GM23338 (cell line): ENCODE results near the gene PALM. TPM values are rescaled to one million over a fixed set of nuclear protein-coding genes. Genes with fewer than 3 reads are reported as not detected.

ENCODE experiments used
- ATAC-seq: fragments of 200-7000 bp; cut with Tn5 transposase; 3 replicates; pipeline ENCODE4 v1.9.1; 2020
- DNase-seq: peaks from one replicate; pipeline ENCODE4 v3.0.0-alpha.2; 2015; ENCODE audit warnings: low spot score
- H2AFZ ChIP-seq: fragments of 200-600 bp; sonication (generic); 2 replicates; pipeline ENCODE4 v1.8.0; 2016; ENCODE audit warnings: antibody characterized with exemption, mild to moderate bottlenecking, moderate library complexity
- H3F3A ChIP-seq: fragments of 200-600 bp; sonication (generic); replicated peaks from 2 replicates; pipeline ENCODE4 v1.8.0; 2017; ENCODE audit warnings: antibody characterized with exemption, mixed run types, low read depth
- H3K27ac ChIP-seq: fragments of 200-600 bp; sonication (generic); 2 replicates; pipeline ENCODE4 v1.6.1; 2016; ENCODE audit warnings: low read depth
- H3K27me3 ChIP-seq: fragments of 200-600 bp; sonication (generic); 2 replicates; pipeline ENCODE4 v1.8.0; 2016; ENCODE audit warnings: mild to moderate bottlenecking, mixed run types, moderate library complexity; ENCODE audit not compliant: insufficient read depth
- H3K36me3 ChIP-seq: fragments of 200-600 bp; sonication (generic); 2 replicates; pipeline ENCODE4 v1.8.0; 2016; ENCODE audit warnings: mild to moderate bottlenecking; ENCODE audit not compliant: insufficient read depth
- H3K4me1 ChIP-seq: fragments of 200-600 bp; sonication (generic); 2 replicates; pipeline ENCODE4 v1.8.0; 2016; ENCODE audit warnings: mild to moderate bottlenecking, moderate library complexity; ENCODE audit not compliant: insufficient read depth
- H3K4me2 ChIP-seq: fragments of 200-600 bp; sonication (generic); 2 replicates; pipeline ENCODE4 v1.7.1; 2017; ENCODE audit warnings: mixed run types
- H3K4me3 ChIP-seq: fragments of 200-600 bp; sonication (generic); 2 replicates; pipeline ENCODE4 v1.6.1; 2016; ENCODE audit warnings: mixed run types
- H3K79me2 ChIP-seq: fragments of 200-600 bp; sonication (generic); replicated peaks from 2 replicates; pipeline ENCODE4 v1.8.0; 2017; ENCODE audit warnings: mild to moderate bottlenecking; ENCODE audit not compliant: insufficient read depth
- H3K9me2 ChIP-seq: fragments of 200-600 bp; sonication (generic); 2 replicates; pipeline ENCODE4 v1.8.0; 2017; ENCODE audit not compliant: insufficient read depth
- H4K20me1 ChIP-seq: fragments of 200-600 bp; sonication (generic); replicated peaks from 2 replicates; pipeline ENCODE4 v1.8.0; 2017; ENCODE audit warnings: mild to moderate bottlenecking; ENCODE audit not compliant: insufficient read depth
- H3K27ac Mint-ChIP-seq: 2 replicates; pipeline ENCODE4 v1.8.0; 2020; ENCODE audit warnings: inconsistent platforms, mild to moderate bottlenecking, moderate library complexity, mixed read lengths
- H3K27me3 Mint-ChIP-seq: 3 replicates; pipeline ENCODE4 v1.8.0; 2022; ENCODE audit warnings: low read depth, mild to moderate bottlenecking, moderate library complexity, mixed read lengths, inconsistent platforms; ENCODE audit not compliant: insufficient read depth, poor library complexity
- H3K36me3 Mint-ChIP-seq: 3 replicates; pipeline ENCODE4 v1.8.0; 2021; ENCODE audit warnings: low read depth, mild to moderate bottlenecking, inconsistent platforms, moderate library complexity, mixed read lengths
- H3K4me1 Mint-ChIP-seq: 3 replicates; pipeline ENCODE4 v1.8.0; 2020; ENCODE audit warnings: mild to moderate bottlenecking, inconsistent platforms, mixed read lengths
- H3K4me3 Mint-ChIP-seq: 3 replicates; pipeline ENCODE4 v1.8.0; 2021; ENCODE audit warnings: moderate library complexity, mild to moderate bottlenecking, inconsistent platforms, mixed read lengths
- H3K9me3 Mint-ChIP-seq: 3 replicates; pipeline ENCODE4 v1.8.0; 2020; ENCODE audit warnings: moderate library complexity, mild to moderate bottlenecking, inconsistent platforms, mixed read lengths
- CREB1 ChIP-seq: fragments of 250-450 bp; sonication (Bioruptor Pico); IDR thresholded peaks from 2 replicates; pipeline ENCODE4 v1.5.0; 2020; ENCODE audit warnings: low read depth, mild to moderate bottlenecking, moderate library complexity
- NANOG ChIP-seq: IDR thresholded peaks from 2 replicates; pipeline ENCODE4 v1.6.1; 2016; ENCODE audit warnings: antibody characterized with exemption, borderline replicate concordance
- POLR2AphosphoS5 ChIP-seq: IDR thresholded peaks from 2 replicates; pipeline ENCODE4 v1.6.1; 2016; ENCODE audit warnings: antibody characterized with exemption, low read depth
- ZNF331 ChIP-seq: fragments of 250-450 bp; sonication (Bioruptor Pico); IDR thresholded peaks from 2 replicates; pipeline ENCODE4 v1.5.0; 2020; ENCODE audit warnings: low read depth, mild to moderate bottlenecking, moderate library complexity
- polyA plus RNA-seq: library from polyadenylated mRNA; unstranded; fragments of >200 nt; fragmentation: Nextera tagmentation; extraction: Ambion mirVana; gene quantifications from 2 replicates; pipeline ENCODE4 v1.2.1, GENCODE V29; 2016
- total RNA-seq: library from RNA; depleted of rRNA; stranded (reverse); fragments of >200 nt; shearing (Covaris generic); gene quantifications from 2 replicates; pipeline ENCODE4 v1.2.3, GENCODE V29; 2014
- TF ChIP-seq, protein P1 (sequence below), 2 experiments: fragments of 200-600 bp in 1 of 2; sonication (generic) in 1 of 2; conservative IDR thresholded peaks; 2 replicates each; pipeline versions ENCODE4 v1.5.1 to v1.6.1; 2016 to 2017; ENCODE audit warnings: antibody characterized with exemption in 2 of 2, low read depth in 2 of 2, mild to moderate bottlenecking in 2 of 2, moderate library complexity in 1 of 2
- TF ChIP-seq, protein P2 (sequence below): IDR thresholded peaks from 2 replicates; pipeline ENCODE4 v1.6.1; 2016; ENCODE audit warnings: antibody characterized with exemption

The PALM gene
- total and polyA plus RNA-seq, 2 experiments from 2014 or later, result 3.8 to 26.1 TPM

DNA sequence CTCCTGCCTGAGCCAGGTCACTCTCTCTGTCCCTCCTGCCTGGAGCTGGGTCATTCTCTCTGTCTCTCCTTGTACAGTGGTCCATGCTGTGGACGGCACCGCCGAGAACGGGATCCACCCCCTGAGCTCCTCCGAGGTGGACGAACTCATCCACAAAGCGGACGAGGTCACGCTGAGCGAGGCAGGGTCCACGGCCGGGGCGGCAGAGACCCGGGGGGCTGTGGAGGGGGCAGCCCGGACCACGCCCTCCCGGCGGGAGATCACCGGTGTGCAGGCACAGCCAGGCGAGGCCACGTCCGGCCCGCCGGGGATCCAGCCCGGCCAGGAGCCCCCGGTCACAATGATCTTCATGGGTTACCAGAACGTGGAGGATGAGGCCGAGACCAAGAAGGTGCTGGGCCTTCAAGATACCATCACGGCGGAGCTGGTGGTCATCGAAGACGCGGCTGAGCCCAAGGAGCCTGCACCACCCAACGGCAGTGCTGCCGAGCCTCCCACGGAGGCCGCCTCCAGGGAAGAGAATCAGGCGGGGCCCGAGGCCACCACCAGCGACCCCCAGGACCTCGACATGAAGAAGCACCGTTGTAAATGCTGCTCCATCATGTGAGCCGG lies 37.6 kb downstream of the PALM start:
- no peak overlapping the region for H3K4me3 ChIP-seq
- Mint-ChIP-seq H3K4me3 (no peak overlapping the region), H3K4me1 (no peaks in the 10 kb centered on the region), H3K9me3 (peaks cover 26% of the 10 kb centered on the region; the same call in 2 of the 3 replicates), H3K27me3 (peaks cover 8% of the 10 kb centered on the region), H3K27ac (no peak overlapping the region), H3K36me3 (no peaks in the 10 kb centered on the region; the same call in 1 of the 3 replicates)
- ATAC-seq (no peak), DNase-seq (no peak)
- H3K36me3 ChIP-seq, result no peaks in the 10 kb centered on the region
- H3F3A ChIP-seq, result 0 out of 2 replicates have a peak, but pooled peaks cover 3% of the 10 kb centered on the region
- no peaks in the 10 kb centered on the region for H3K9me2 ChIP-seq
- no peaks in the 10 kb centered on the region; the same call in 1 of the 2 replicates for H4K20me1 ChIP-seq
- no peak for TF ChIP-seq CREB1 (CRISPR knock-in tag)
- no peak overlapping the region for H3K4me2 ChIP-seq
- no peaks in the 10 kb centered on the region for H3K27me3 ChIP-seq
- no peaks in the 10 kb centered on the region for H3K79me2 ChIP-seq
- H3K4me1 ChIP-seq, result no peaks in the 10 kb centered on the region
- H3K27ac ChIP-seq, result no peak overlapping the region
- no peak overlapping the region for H2AFZ ChIP-seq

DNA sequence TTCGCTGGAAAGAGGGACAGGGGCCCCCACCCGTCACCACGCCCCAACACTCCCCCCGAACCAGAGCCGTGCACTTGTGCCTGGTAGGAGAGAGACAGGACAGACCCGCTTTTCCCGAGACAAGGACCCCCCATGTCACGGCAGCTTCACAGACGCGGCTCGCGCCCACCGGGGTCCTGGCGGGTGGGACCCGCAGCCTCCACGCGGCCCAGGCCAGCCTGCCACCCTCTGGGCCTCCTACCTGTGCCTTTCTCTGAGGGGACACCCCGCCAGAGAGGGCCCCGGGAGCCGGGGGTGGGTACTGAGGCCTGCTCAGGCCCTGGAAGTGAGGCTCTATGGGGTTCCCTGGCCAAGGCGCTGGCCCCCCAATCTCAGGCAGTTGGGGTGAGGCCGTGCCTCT lies 38.2 kb downstream of the PALM start:
- Histone ChIP-seq H3K9me2 (no peaks in the 10 kb centered on the region), H3K79me2 (no peaks in the 10 kb centered on the region), H4K20me1 (no peaks in the 10 kb centered on the region; the same call in 1 of the 2 replicates), H3K4me3 (no peak overlapping the region), H3K36me3 (no peaks in the 10 kb centered on the region), H2AFZ (no peak overlapping the region), H3F3A (0 out of 2 replicates have a peak, but pooled peaks cover under 1% of the 10 kb centered on the region), H3K27me3 (no peaks in the 10 kb centered on the region), H3K4me1 (no peaks in the 10 kb centered on the region), H3K4me2 (no peak overlapping the region), H3K27ac (no peak overlapping the region)
- H3K4me1 Mint-ChIP-seq, result no peaks in the 10 kb centered on the region
- ATAC-seq (no peak), DNase-seq (no peak)
- TF ChIP-seq, protein P1, sequence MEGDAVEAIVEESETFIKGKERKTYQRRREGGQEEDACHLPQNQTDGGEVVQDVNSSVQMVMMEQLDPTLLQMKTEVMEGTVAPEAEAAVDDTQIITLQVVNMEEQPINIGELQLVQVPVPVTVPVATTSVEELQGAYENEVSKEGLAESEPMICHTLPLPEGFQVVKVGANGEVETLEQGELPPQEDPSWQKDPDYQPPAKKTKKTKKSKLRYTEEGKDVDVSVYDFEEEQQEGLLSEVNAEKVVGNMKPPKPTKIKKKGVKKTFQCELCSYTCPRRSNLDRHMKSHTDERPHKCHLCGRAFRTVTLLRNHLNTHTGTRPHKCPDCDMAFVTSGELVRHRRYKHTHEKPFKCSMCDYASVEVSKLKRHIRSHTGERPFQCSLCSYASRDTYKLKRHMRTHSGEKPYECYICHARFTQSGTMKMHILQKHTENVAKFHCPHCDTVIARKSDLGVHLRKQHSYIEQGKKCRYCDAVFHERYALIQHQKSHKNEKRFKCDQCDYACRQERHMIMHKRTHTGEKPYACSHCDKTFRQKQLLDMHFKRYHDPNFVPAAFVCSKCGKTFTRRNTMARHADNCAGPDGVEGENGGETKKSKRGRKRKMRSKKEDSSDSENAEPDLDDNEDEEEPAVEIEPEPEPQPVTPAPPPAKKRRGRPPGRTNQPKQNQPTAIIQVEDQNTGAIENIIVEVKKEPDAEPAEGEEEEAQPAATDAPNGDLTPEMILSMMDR (conservative IDR thresholded peaks at IDR 0.05; ENCODE audit: low read depth in 2 of 2), result no peak
- TF ChIP-seq ZNF331 (no peak), NANOG (no peak), POLR2AphosphoS5 (no peak)
- TF ChIP-seq, protein P2, sequence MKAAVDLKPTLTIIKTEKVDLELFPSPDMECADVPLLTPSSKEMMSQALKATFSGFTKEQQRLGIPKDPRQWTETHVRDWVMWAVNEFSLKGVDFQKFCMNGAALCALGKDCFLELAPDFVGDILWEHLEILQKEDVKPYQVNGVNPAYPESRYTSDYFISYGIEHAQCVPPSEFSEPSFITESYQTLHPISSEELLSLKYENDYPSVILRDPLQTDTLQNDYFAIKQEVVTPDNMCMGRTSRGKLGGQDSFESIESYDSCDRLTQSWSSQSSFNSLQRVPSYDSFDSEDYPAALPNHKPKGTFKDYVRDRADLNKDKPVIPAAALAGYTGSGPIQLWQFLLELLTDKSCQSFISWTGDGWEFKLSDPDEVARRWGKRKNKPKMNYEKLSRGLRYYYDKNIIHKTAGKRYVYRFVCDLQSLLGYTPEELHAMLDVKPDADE, result no peak
- H3K36me3 Mint-ChIP-seq, result no peaks in the 10 kb centered on the region; the same call in 1 of the 3 replicates
- H3K27ac Mint-ChIP-seq, result no peak overlapping the region
- no peak overlapping the region for H3K4me3 Mint-ChIP-seq
- H3K9me3 Mint-ChIP-seq, result peaks cover 26% of the 10 kb centered on the region; the same call in 2 of the 3 replicates
- peaks cover 6% of the 10 kb centered on the region for H3K27me3 Mint-ChIP-seq
